GM12864 (cell line): ENCODE measurements around the gene CCNL1.

Experiments
- DNase-seq: peaks from one replicate; pipeline ENCODE4 v3.0.0-alpha.2; 2011; ENCODE audit warnings: low read depth
- H3K4me3 ChIP-seq: 2 replicates; pipeline ENCODE4 v1.5.1; 2011; ENCODE audit warnings: mild to moderate bottlenecking, low read depth, low read length, control low read depth
- CTCF ChIP-seq: IDR thresholded peaks from 2 replicates; pipeline ENCODE4 v1.5.1; 2011; ENCODE audit warnings: low read depth, mild to moderate bottlenecking, moderate library complexity, low read length, control low read depth, inconsistent platforms; ENCODE audit errors: missing control alignments

CCNL1 gene

GRCh38 chr3:157128771-157129681 lies 30.9 kb downstream of the CCNL1 start:
- no peak overlapping the region for H3K4me3 ChIP-seq

GRCh38 chr3:157127831-157128767 lies 31.8 kb downstream of the CCNL1 start:
- DNase-seq: no peak
- no peak overlapping the region for H3K4me3 ChIP-seq
- no peak for TF ChIP-seq CTCF

More at GRCh38 chr3:157128771-157129681, 30.9 kb downstream of the CCNL1 start:
- TF ChIP-seq CTCF: no peak
- no peak for DNase-seq

- H3K4me3 ChIP-seq: no peak overlapping the region
- TF ChIP-seq CTCF: no peak
- DNase-seq: no peak
Measured at GRCh38 chr3:157127268-157127667, 32.7 kb downstream of the CCNL1 start.

- no peak for DNase-seq
- H3K4me3 ChIP-seq: no peak overlapping the region
- TF ChIP-seq CTCF: no peak
Measured at GRCh38 chr3:157126365-157126764, 33.6 kb downstream of the CCNL1 start.

GRCh38 chr3:157125101-157125500 lies 34.8 kb downstream of the CCNL1 start:
- no peak for TF ChIP-seq CTCF
- no peak overlapping the region for H3K4me3 ChIP-seq
- no peak for DNase-seq

GRCh38 chr3:157123621-157124020 lies 36.3 kb downstream of the CCNL1 start:
- no peak overlapping the region for H3K4me3 ChIP-seq
- TF ChIP-seq CTCF: no peak
- no peak for DNase-seq
